ENCODE results near the gene FLII.

The FLII gene

GRCh38 chr17:18241229-18241871 lies 17.2 kb downstream of the FLII start:
- DNase-seq: no peak

GRCh38 chr17:18240449-18240848 lies 18.1 kb downstream of the FLII start:
- no peak for DNase-seq

GRCh38 chr17:18238299-18238698 lies 20.2 kb downstream of the FLII start:
- no peak for DNase-seq

GRCh38 chr17:18237461-18237860 lies 21.1 kb downstream of the FLII start:
- no peak for DNase-seq

GRCh38 chr17:18236494-18236893 lies 22.0 kb downstream of the FLII start:
- no peak for DNase-seq

- no peak for DNase-seq
These were observed 22.7 kb downstream of the FLII start for GRCh38 chr17:18235743-18236256.

GRCh38 chr17:18234853-18235380 lies 23.6 kb downstream of the FLII start:
- no peak for DNase-seq

GRCh38 chr17:18233803-18234518 lies 24.6 kb downstream of the FLII start:
- no peak for DNase-seq

GRCh38 chr17:18231164-18231563 lies 27.4 kb downstream of the FLII start:
- DNase-seq: no peak

GRCh38 chr17:18230288-18231141 lies 28.0 kb downstream of the FLII start:
- no peak for DNase-seq

GRCh38 chr17:18229771-18230170 lies 28.8 kb downstream of the FLII start:
- no peak for DNase-seq

GRCh38 chr17:18229254-18229653 lies 29.3 kb downstream of the FLII start:
- DNase-seq: no peak

GRCh38 chr17:18228176-18228682 lies 30.3 kb downstream of the FLII start:
- DNase-seq: no peak

GRCh38 chr17:18227635-18228034 lies 30.9 kb downstream of the FLII start:
- no peak for DNase-seq

- DNase-seq: no peak
These were observed 32.1 kb downstream of the FLII start for GRCh38 chr17:18226284-18226945.

GRCh38 chr17:18225642-18226283 lies 32.8 kb downstream of the FLII start:
- DNase-seq: no peak

GRCh38 chr17:18225121-18225641 lies 33.4 kb downstream of the FLII start, which contains the start of gene LLGL1:
Gene LLGL1, plus strand, starts transcription at chr17:18225635. Its CDS starts 48 bp downstream, at chr17:18225683.
- peak; percentile 97 for DNase-seq

- no peak for DNase-seq
These were observed 34.0 kb downstream of the FLII start for GRCh38 chr17:18224387-18225120.

GRCh38 chr17:18224053-18224386 lies 34.5 kb downstream of the FLII start:
- no peak for DNase-seq

- no peak for DNase-seq
These were observed 39.7 kb downstream of the FLII start for GRCh38 chr17:18218756-18219415.
